Caco-2 (cell line): ENCODE measurements around the gene EXOC3. TPM values are rescaled to one million over a fixed set of nuclear protein-coding genes. Genes with fewer than 3 reads are reported as not detected.

Experiments used
- BruUV-seq: library from RNA; stranded (reverse); fragments of 400-500 nt; replicated peaks from 2 replicates; lab custom pipeline; 2021; lab: Mats Ljungman, UMichigan
- CTCF ChIA-PET: fragments of 300-600 bp; sonication (Branson Sonifier 250); formaldehyde crosslinking; loops from one replicate; lab custom pipeline; 2022; ENCODE audit warnings: antibody characterized with exemption; lab: Charles Lee
- POLR2A ChIA-PET: fragments of 300-600 bp; sonication (Branson Sonifier 250); formaldehyde crosslinking; loops from one replicate; lab custom pipeline; 2022; ENCODE audit warnings: antibody characterized with exemption; lab: Charles Lee
- DNase-seq, 2 experiments: peaks; one replicate each; pipeline versions ENCODE4 v3.0.0 to v3.0.0-alpha.2; 2020 to 2022
- H3K27me3 ChIP-seq: replicated peaks from 2 replicates; pipeline ENCODE4 v1.6.0; 2011; ENCODE audit warnings: low read length; ENCODE audit not compliant: control insufficient read depth, insufficient read depth
- H3K36me3 ChIP-seq: 2 replicates; pipeline ENCODE4 v1.5.1; 2011; ENCODE audit warnings: low read length; ENCODE audit not compliant: control insufficient read depth, insufficient read depth
- H3K4me1 ChIP-seq: fragments of 250-450 bp; sonication (Bioruptor Pico); 2 replicates; pipeline ENCODE4 v1.5.1; 2020; ENCODE audit warnings: mild to moderate bottlenecking
- H3K4me3 ChIP-seq: 2 replicates; pipeline ENCODE4 v1.5.1; 2011; ENCODE audit warnings: low read depth, mild to moderate bottlenecking, control low read depth, low read length
- H3K9me3 ChIP-seq: fragments of 250-450 bp; sonication (Bioruptor Pico); 2 replicates; pipeline ENCODE4 v1.5.1; 2020; ENCODE audit warnings: mild to moderate bottlenecking, moderate library complexity
- H3K27ac Mint-ChIP-seq: one replicate; pipeline ENCODE4 v1.8.0; 2022; ENCODE audit warnings: mixed read lengths; ENCODE audit not compliant: unreplicated experiment
- H3K27me3 Mint-ChIP-seq: one replicate; pipeline ENCODE4 v1.8.0; 2022; ENCODE audit warnings: mixed read lengths; ENCODE audit not compliant: insufficient read depth, unreplicated experiment
- H3K36me3 Mint-ChIP-seq: one replicate; pipeline ENCODE4 v1.8.0; 2022; ENCODE audit warnings: mild to moderate bottlenecking, mixed read lengths; ENCODE audit not compliant: insufficient read depth, unreplicated experiment
- H3K4me1 Mint-ChIP-seq: one replicate; pipeline ENCODE4 v1.8.0; 2022; ENCODE audit warnings: low read depth, mixed read lengths; ENCODE audit not compliant: unreplicated experiment
- H3K4me3 Mint-ChIP-seq: one replicate; pipeline ENCODE4 v1.8.0; 2022; ENCODE audit warnings: mild to moderate bottlenecking, moderate library complexity, mixed read lengths; ENCODE audit not compliant: unreplicated experiment
- H3K9me3 Mint-ChIP-seq: one replicate; pipeline ENCODE4 v1.8.0; 2022; ENCODE audit warnings: mixed read lengths; ENCODE audit not compliant: unreplicated experiment
- CTCF ChIP-seq, 2 experiments: fragments of 200-600 bp in 1 of 2; IDR thresholded peaks; 1 replicate in 1 of 2; 2 replicates in 1 of 2; pipeline versions ENCODE4 v1.5.1 to v1.8.0; 2011 to 2022; ENCODE audit warnings: antibody characterized with exemption in 1 of 2, control low read depth in 1 of 2, inconsistent platforms in 1 of 2, low read depth in 1 of 2, low read length in 1 of 2, mild to moderate bottlenecking in 1 of 2, moderate library complexity in 1 of 2; ENCODE audit not compliant: insufficient read depth in 1 of 2, severe bottlenecking in 1 of 2, unreplicated experiment in 1 of 2
- intact Hi-C: fragments of 100-400 bp; cut with micrococcal nuclease; formaldehyde crosslinking; loops from one replicate; pipeline ENCODE4 v1.10.0; 2022; ENCODE audit not compliant: unreplicated experiment
- total RNA-seq: library from RNA; stranded (reverse); gene quantifications from 2 replicates; pipeline ENCODE4 v1.2.3, GENCODE V29; 2022

Gene EXOC3
- total RNA-seq, 1 experiment from 2014 or later: 44.5 TPM

GRCh38 chr5:497871-498509 is 55.0 kb downstream of the EXOC3 start:
- H3K27ac Mint-ChIP-seq: no peak overlapping the region
- H3K36me3 Mint-ChIP-seq: no peaks in the 10 kb centered on the region
- no peak for TF ChIP-seq CTCF (IDR thresholded peaks at IDR 0.05; ENCODE audit: insufficient read depth in 1 of 2, low read depth in 1 of 2, low read length in 1 of 2, severe bottlenecking in 1 of 2, unreplicated experiment in 1 of 2)
- no peaks in the 10 kb centered on the region for H3K9me3 Mint-ChIP-seq
- intact Hi-C loops: no loop called here
- Histone ChIP-seq H3K4me3 (no peak overlapping the region), H3K27me3 (no peaks in the 10 kb centered on the region), H3K4me1 (no peaks in the 10 kb centered on the region), H3K9me3 (no peaks in the 10 kb centered on the region), H3K36me3 (no peaks in the 10 kb centered on the region)
- BruUV-seq: no TSS peak
- ChIA-PET CTCF (no interaction called here), POLR2A (no interaction called here)
- no peak overlapping the region for H3K4me3 Mint-ChIP-seq
- peaks cover 6% of the 10 kb centered on the region for H3K4me1 Mint-ChIP-seq
- H3K27me3 Mint-ChIP-seq: no peaks in the 10 kb centered on the region
- DNase-seq: no peak

GRCh38 chr5:499233-500209 is 56.5 kb downstream of the EXOC3 start:
- Mint-ChIP-seq H3K27me3 (no peaks in the 10 kb centered on the region), H3K27ac (no peak overlapping the region), H3K4me1 (peaks cover 6% of the 10 kb centered on the region), H3K9me3 (no peaks in the 10 kb centered on the region), H3K36me3 (no peaks in the 10 kb centered on the region), H3K4me3 (no peak overlapping the region)
- Histone ChIP-seq H3K9me3 (no peaks in the 10 kb centered on the region), H3K4me3 (no peak overlapping the region), H3K36me3 (no peaks in the 10 kb centered on the region), H3K27me3 (no peaks in the 10 kb centered on the region), H3K4me1 (no peaks in the 10 kb centered on the region)
- BruUV-seq: no TSS peak
- ChIA-PET CTCF (no interaction called here), POLR2A (no interaction called here)
- intact Hi-C loops: no loop called here
- TF ChIP-seq CTCF (IDR thresholded peaks at IDR 0.05; ENCODE audit: insufficient read depth in 1 of 2, low read depth in 1 of 2, low read length in 1 of 2, severe bottlenecking in 1 of 2, unreplicated experiment in 1 of 2): no peak
- no peak for DNase-seq

GRCh38 chr5:500491-500890 is 57.5 kb downstream of the EXOC3 start:
- ChIA-PET POLR2A (no interaction called here), CTCF (no interaction called here)
- H3K27me3 Mint-ChIP-seq: no peaks in the 10 kb centered on the region
- Histone ChIP-seq H3K9me3 (no peaks in the 10 kb centered on the region), H3K36me3 (no peaks in the 10 kb centered on the region), H3K4me3 (no peak overlapping the region), H3K4me1 (no peaks in the 10 kb centered on the region), H3K27me3 (no peaks in the 10 kb centered on the region)
- H3K27ac Mint-ChIP-seq: no peak overlapping the region
- no TSS peak for BruUV-seq
- no peak overlapping the region for H3K4me3 Mint-ChIP-seq
- DNase-seq: no peak
- intact Hi-C loops: no loop called here
- no peaks in the 10 kb centered on the region for H3K36me3 Mint-ChIP-seq
- H3K9me3 Mint-ChIP-seq: no peaks in the 10 kb centered on the region
- peaks cover 6% of the 10 kb centered on the region for H3K4me1 Mint-ChIP-seq
- no peak for TF ChIP-seq CTCF (IDR thresholded peaks at IDR 0.05; ENCODE audit: insufficient read depth in 1 of 2, low read depth in 1 of 2, low read length in 1 of 2, severe bottlenecking in 1 of 2, unreplicated experiment in 1 of 2)
